HepG2 (cell line): ENCODE data around the gene TNP2. TPM values are rescaled to one million over a fixed set of nuclear protein-coding genes. Genes with fewer than 3 reads are reported as not detected.
A peak's percentile ranks its signal among the peaks of the same experiment; 100 is the strongest.

Experiments used
- CEBPG ChIP-seq: IDR thresholded peaks from 2 replicates; pipeline ENCODE4 v1.6.1; 2016
- CHD4 ChIP-seq: fragments of 200-600 bp; sonication (generic); IDR thresholded peaks from 2 replicates; pipeline ENCODE4 v1.7.0; 2017; ENCODE audit warnings: mild to moderate bottlenecking, low read length, borderline replicate concordance
- FOSL1 ChIP-seq: sonication (generic); formaldehyde crosslinking; IDR thresholded peaks from 2 replicates; pipeline ENCODE4 v1.9.0; 2021; ENCODE audit warnings: missing genetic modification reagents, borderline replicate concordance
- NR2F1 ChIP-seq, 2 experiments: fragments of 450-650 bp in 1 of 2; formaldehyde crosslinking in 1 of 2; IDR thresholded peaks; 2 replicates each; pipeline versions ENCODE4 v1.5.0 to v1.6.1; 2016 to 2020; ENCODE audit warnings: mild to moderate bottlenecking in 1 of 2, missing compliant biosample characterization in 1 of 2, missing genetic modification reagents in 1 of 2, moderate library complexity in 1 of 2
- RARA ChIP-seq: IDR thresholded peaks from 2 replicates; pipeline ENCODE4 v1.6.1; 2016; ENCODE audit warnings: missing genetic modification reagents, missing compliant biosample characterization
- SMAD9 ChIP-seq: sonication (generic); formaldehyde crosslinking; IDR thresholded peaks from 2 replicates; pipeline ENCODE4 v1.5.1; 2020; ENCODE audit warnings: mild to moderate bottlenecking, missing genetic modification reagents
- SP140L ChIP-seq: sonication (generic); formaldehyde crosslinking; IDR thresholded peaks from 2 replicates; pipeline ENCODE4 v1.4.0; 2020; ENCODE audit warnings: missing genetic modification reagents, borderline replicate concordance
- SRSF4 ChIP-seq: fragments of 200-400 bp; formaldehyde crosslinking; IDR thresholded peaks from one replicate; pipeline ENCODE4 v1.6.1; 2018; ENCODE audit warnings: mild to moderate bottlenecking, low read depth, low read length, moderate library complexity; ENCODE audit not compliant: poor library complexity, severe bottlenecking
- TCF7L2 ChIP-seq: IDR thresholded peaks from 2 replicates; pipeline ENCODE4 v1.6.1; 2011; ENCODE audit warnings: mild to moderate bottlenecking, low read depth, low read length, moderate library complexity
- ZNF30 ChIP-seq: sonication (generic); formaldehyde crosslinking; IDR thresholded peaks from 2 replicates; pipeline ENCODE4 v1.5.0; 2020; ENCODE audit warnings: mild to moderate bottlenecking, missing genetic modification reagents
- ZNF652 ChIP-seq: IDR thresholded peaks from 2 replicates; pipeline ENCODE4 v1.6.1; 2016; ENCODE audit warnings: low read depth, borderline replicate concordance
- ZNF879 ChIP-seq: sonication (generic); formaldehyde crosslinking; IDR thresholded peaks from 2 replicates; pipeline ENCODE4 v1.8.1; 2023; ENCODE audit warnings: missing genetic modification reagents
- polyA plus RNA-seq, 8 experiments: library from polyadenylated mRNA; depleted of rRNA in 3 of 8; stranded (reverse) in 7 of 8; unstranded in 1 of 8; fragments of >200 nt; fragmentation: Illumina TruSeq in 4 of 8; extraction: Trizol in 4 of 8; gene quantifications; 2 replicates each; pipeline versions ENCODE4 v1.2.1 to v1.2.3, GENCODE V29; 2011 to 2016; ENCODE audit warnings: low read depth in 4 of 8, missing spikeins in 1 of 8, mixed read lengths in 1 of 8; ENCODE audit not compliant: insufficient read depth in 1 of 8
- total RNA-seq, 5 experiments: library from RNA; depleted of rRNA; stranded (reverse); fragments of >200 nt; fragmentation: Illumina TruSeq; extraction: Trizol; gene quantifications; 2 replicates each; pipeline ENCODE4 v1.2.3, GENCODE V29; 2016; ENCODE audit warnings: low read depth in 1 of 5
- TF ChIP-seq, protein P1 (sequence below), 2 experiments: sonication (generic) in 1 of 2; formaldehyde crosslinking in 1 of 2; IDR thresholded peaks; 2 replicates each; pipeline versions ENCODE4 v1.5.1 to v1.6.1; 2011 to 2020; ENCODE audit warnings: borderline replicate concordance in 1 of 2, low read depth in 1 of 2, low read length in 1 of 2, mild to moderate bottlenecking in 1 of 2, missing genetic modification reagents in 1 of 2, moderate library complexity in 1 of 2
- TF ChIP-seq, protein P2 (sequence below): sonication (generic); formaldehyde crosslinking; IDR thresholded peaks from 2 replicates; pipeline ENCODE4 v1.5.1; 2020; ENCODE audit warnings: mild to moderate bottlenecking, missing genetic modification reagents, moderate library complexity

TNP2 gene
- total and polyA plus RNA-seq, 2 of the 13 experiments (the other 11 are each of a cell fraction or from before 2014, with no cell fraction given) = not detected

DNA sequence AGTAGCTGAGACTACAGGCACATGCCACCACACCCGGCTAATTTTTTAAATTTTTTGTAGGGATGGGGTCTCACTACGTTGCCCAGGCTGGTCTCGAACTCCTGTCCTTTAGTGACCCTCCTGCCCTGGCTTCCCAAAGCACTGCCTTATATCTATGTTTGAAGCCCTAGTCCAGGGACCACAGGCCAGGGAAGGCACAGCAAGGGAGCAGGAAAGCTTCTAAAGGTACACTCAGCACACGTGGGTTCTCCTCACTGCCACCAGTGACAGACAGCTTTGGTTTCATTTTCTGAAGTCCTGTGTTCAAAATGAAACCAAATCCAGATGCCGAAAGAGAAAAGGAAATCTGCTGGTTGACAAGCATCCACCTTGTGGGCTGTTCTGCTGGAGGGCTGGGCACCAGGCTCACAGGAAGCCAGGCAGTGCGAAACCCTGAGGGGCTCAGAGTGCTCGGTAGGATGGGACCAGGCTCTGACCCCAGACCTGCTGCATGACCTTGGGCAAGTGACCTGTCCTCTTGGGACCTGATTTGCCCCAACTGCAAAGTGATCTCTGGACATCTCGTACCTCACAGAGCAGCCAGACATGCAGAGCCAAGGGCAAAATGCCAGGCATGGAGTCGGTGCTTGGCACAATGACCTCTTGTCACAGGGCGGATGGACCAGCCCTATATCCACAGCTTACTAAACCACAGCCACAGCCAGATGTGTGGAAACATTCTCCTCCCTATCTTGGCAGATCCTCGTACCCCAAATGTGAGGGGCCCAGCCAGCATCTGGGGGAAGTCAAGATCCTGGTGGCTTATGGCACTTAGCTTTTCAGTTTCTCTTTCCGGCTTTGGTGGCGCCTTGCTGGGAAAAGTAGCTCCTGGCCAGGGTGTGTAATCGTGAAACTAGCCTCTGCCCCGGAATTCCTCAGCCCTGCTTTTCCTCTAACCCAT lies 10.3 kb downstream of the TNP2 start (continued):
- TF ChIP-seq, protein P1, sequence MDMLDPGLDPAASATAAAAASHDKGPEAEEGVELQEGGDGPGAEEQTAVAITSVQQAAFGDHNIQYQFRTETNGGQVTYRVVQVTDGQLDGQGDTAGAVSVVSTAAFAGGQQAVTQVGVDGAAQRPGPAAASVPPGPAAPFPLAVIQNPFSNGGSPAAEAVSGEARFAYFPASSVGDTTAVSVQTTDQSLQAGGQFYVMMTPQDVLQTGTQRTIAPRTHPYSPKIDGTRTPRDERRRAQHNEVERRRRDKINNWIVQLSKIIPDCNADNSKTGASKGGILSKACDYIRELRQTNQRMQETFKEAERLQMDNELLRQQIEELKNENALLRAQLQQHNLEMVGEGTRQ (IDR thresholded peaks at IDR 0.05; ENCODE audit: low read depth, low read length) = no peak; the same call in 1 of the 2 replicates
- TF ChIP-seq, protein P1 (CRISPR knock-in tag; IDR thresholded peaks at IDR 0.05; ENCODE audit: borderline replicate concordance) = no peak
- TF ChIP-seq NR2F1 (CRISPR knock-in tag; IDR thresholded peaks at IDR 0.05) (peak; percentile 19 to 60; a peak in 2 of 4 replicates), SMAD9 (CRISPR knock-in tag) (0 out of 2 replicates have a peak, but pooled peaks have one; percentile 1), TCF7L2 (no peak), ZNF652 (no peak), FOSL1 (no peak), ZNF30 (CRISPR knock-in tag) (peak; percentile 25; the same call in 1 of the 2 replicates), CHD4 (no peak), RARA (CRISPR knock-in tag) (peak; percentile 64), ZNF879 (CRISPR knock-in tag) (no peak), CEBPG (CRISPR knock-in tag) (peak; percentile 3; the same call in 1 of the 2 replicates), SP140L (no peak), SRSF4 (no peak)
- TF ChIP-seq, protein P2, sequence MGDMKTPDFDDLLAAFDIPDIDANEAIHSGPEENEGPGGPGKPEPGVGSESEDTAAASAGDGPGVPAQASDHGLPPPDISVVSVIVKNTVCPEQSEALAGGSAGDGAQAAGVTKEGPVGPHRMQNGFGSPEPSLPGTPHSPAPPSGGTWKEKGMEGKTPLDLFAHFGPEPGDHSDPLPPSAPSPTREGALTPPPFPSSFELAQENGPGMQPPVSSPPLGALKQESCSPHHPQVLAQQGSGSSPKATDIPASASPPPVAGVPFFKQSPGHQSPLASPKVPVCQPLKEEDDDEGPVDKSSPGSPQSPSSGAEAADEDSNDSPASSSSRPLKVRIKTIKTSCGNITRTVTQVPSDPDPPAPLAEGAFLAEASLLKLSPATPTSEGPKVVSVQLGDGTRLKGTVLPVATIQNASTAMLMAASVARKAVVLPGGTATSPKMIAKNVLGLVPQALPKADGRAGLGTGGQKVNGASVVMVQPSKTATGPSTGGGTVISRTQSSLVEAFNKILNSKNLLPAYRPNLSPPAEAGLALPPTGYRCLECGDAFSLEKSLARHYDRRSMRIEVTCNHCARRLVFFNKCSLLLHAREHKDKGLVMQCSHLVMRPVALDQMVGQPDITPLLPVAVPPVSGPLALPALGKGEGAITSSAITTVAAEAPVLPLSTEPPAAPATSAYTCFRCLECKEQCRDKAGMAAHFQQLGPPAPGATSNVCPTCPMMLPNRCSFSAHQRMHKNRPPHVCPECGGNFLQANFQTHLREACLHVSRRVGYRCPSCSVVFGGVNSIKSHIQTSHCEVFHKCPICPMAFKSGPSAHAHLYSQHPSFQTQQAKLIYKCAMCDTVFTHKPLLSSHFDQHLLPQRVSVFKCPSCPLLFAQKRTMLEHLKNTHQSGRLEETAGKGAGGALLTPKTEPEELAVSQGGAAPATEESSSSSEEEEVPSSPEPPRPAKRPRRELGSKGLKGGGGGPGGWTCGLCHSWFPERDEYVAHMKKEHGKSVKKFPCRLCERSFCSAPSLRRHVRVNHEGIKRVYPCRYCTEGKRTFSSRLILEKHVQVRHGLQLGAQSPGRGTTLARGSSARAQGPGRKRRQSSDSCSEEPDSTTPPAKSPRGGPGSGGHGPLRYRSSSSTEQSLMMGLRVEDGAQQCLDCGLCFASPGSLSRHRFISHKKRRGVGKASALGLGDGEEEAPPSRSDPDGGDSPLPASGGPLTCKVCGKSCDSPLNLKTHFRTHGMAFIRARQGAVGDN = peak; percentile 95
